Spleen (tissue), 7 donors: ENCODE data around the gene SSPN.

ENCODE experiments used
- POLR2A ChIP-seq, 3 donors: fragments of 450-650 bp; IDR thresholded peaks; one replicate each; pipeline ENCODE4 v1.5.1; 2017; ENCODE audit warnings: antibody characterized with exemption in 3 of 3, mild to moderate bottlenecking in 1 of 3
- POLR2AphosphoS5 ChIP-seq, 3 donors: sonication (generic); formaldehyde crosslinking; IDR thresholded peaks; one replicate each; pipeline ENCODE4 v1.5.1; 2017; ENCODE audit warnings: antibody characterized with exemption in 3 of 3
- TF ChIP-seq, protein P1 (sequence below), 11 experiments: fragments of 200-600 bp in 7 of 11; fragments of 450-650 bp in 4 of 11; sonication (generic) in 4 of 11; IDR thresholded peaks in 8 of 11; conservative IDR thresholded peaks in 3 of 11; 1 replicate in 7 of 11; 2 replicates in 4 of 11; pipeline versions ENCODE4 v1.4.0 to v1.8.0; 2016 to 2021; ENCODE audit warnings: antibody characterized with exemption in 11 of 11, inconsistent platforms in 4 of 11, mild to moderate bottlenecking in 1 of 11
- donor health status: DM: no; HTN: no; CAD: no; lungs with moderate emphysema.
- donor health status: DM: no; HTN: no; CAD: no.
- donor health status: DM: no; HTN: no; CAD: no.

DNA sequence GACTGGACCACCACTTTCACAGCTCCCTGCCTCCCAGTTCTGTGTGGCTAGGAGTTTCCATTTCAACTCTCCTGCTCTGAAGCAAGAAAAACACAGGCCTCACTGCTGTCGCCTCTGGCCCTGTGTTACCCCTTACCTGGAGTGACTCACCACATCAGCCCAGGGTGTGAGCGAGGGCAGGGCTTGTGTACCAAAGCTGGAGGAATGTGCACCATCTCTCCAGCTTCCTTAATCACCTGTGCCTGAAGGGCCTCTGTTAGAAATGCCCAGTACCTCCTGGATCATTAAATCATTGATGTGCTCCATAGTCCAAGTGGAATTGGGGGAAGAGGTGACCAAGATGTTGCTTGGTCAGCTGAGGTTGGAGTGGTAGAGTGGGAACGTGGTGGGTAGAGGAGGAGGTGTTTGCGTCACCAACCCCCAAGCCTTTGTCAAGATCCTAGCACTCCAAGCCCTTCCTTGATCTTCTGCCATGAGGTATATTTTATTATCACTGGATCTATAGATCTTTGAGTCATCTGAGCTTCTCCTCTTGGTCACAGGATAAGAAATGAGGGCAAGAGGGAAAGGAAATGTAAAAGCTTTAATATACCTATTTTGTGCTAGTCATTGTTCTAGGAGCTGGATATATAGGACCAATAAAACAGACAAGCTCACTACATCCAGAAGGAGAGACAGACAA lies 51.3 kb downstream of the SSPN start:
- TF ChIP-seq, protein P1, sequence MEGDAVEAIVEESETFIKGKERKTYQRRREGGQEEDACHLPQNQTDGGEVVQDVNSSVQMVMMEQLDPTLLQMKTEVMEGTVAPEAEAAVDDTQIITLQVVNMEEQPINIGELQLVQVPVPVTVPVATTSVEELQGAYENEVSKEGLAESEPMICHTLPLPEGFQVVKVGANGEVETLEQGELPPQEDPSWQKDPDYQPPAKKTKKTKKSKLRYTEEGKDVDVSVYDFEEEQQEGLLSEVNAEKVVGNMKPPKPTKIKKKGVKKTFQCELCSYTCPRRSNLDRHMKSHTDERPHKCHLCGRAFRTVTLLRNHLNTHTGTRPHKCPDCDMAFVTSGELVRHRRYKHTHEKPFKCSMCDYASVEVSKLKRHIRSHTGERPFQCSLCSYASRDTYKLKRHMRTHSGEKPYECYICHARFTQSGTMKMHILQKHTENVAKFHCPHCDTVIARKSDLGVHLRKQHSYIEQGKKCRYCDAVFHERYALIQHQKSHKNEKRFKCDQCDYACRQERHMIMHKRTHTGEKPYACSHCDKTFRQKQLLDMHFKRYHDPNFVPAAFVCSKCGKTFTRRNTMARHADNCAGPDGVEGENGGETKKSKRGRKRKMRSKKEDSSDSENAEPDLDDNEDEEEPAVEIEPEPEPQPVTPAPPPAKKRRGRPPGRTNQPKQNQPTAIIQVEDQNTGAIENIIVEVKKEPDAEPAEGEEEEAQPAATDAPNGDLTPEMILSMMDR (IDR thresholded peaks at IDR 0.05 in 8 of 11, conservative IDR thresholded peaks at IDR 0.05 in 3 of 11) = no peak
- TF ChIP-seq POLR2AphosphoS5 (IDR thresholded peaks at IDR 0.05) (no peak), POLR2A (IDR thresholded peaks at IDR 0.05) (no peak)
